Keratinocyte (primary cell): Measurements from ENCODE around the gene CELF2. TPM values are rescaled to one million over a fixed set of nuclear protein-coding genes. Genes with fewer than 3 reads are reported as not detected.

ENCODE experiments used
- DNase-seq: peaks from one replicate; pipeline ENCODE4 v3.0.0-alpha.2; 2011; ENCODE audit warnings: low read depth, missing footprints, low spot score
- FAIRE-seq: peaks from 2 replicates; lab custom pipeline; 2011; peaks lifted over from hg19 to GRCh38; lab: Jason Lieb, UNC
- H2AFZ ChIP-seq: 2 replicates; pipeline ENCODE4 v1.6.0; 2012; ENCODE audit warnings: low read length, control low read depth, inconsistent platforms; ENCODE audit not compliant: control insufficient read depth
- H3K27ac ChIP-seq: 2 replicates; pipeline ENCODE4 v1.5.1; 2011; ENCODE audit warnings: low read length; ENCODE audit not compliant: control insufficient read depth, insufficient read depth
- H3K27me3 ChIP-seq: 3 replicates; pipeline ENCODE4 v1.6.0; 2011; ENCODE audit warnings: low read length; ENCODE audit not compliant: control insufficient read depth, insufficient read depth; ENCODE audit errors: extremely low read depth
- H3K36me3 ChIP-seq, 2 experiments: 2 replicates in 1 of 2; 3 replicates in 1 of 2; pipeline ENCODE4 v1.5.1; 2011; ENCODE audit warnings: low read length in 2 of 2, mild to moderate bottlenecking in 1 of 2; ENCODE audit not compliant: control insufficient read depth in 2 of 2, insufficient read depth in 2 of 2; ENCODE audit errors: extremely low read depth in 1 of 2
- H3K4me1 ChIP-seq: 3 replicates; pipeline ENCODE4 v1.5.1; 2011; ENCODE audit warnings: low read length; ENCODE audit not compliant: control insufficient read depth, insufficient read depth; ENCODE audit errors: extremely low read depth
- H3K4me2 ChIP-seq: 3 replicates; pipeline ENCODE4 v1.6.0; 2011; ENCODE audit warnings: low read depth, low read length; ENCODE audit not compliant: control insufficient read depth, insufficient read depth; ENCODE audit errors: extremely low read depth
- H3K4me3 ChIP-seq, 3 experiments: fragments of 200-600 bp in 1 of 3; sonication (generic) in 1 of 3; 2 replicates in 2 of 3; 3 replicates in 1 of 3; pipeline ENCODE4 v1.5.1; 2011 to 2016; ENCODE audit warnings: low read length in 3 of 3, mild to moderate bottlenecking in 3 of 3, control low read depth in 2 of 3, inconsistent platforms in 1 of 3, low read depth in 1 of 3, mixed read lengths in 1 of 3, mixed run types in 1 of 3, moderate library complexity in 1 of 3; ENCODE audit not compliant: control insufficient read depth in 2 of 3, insufficient read depth in 2 of 3; ENCODE audit errors: extremely low read depth in 1 of 3
- H3K79me2 ChIP-seq: 2 replicates; pipeline ENCODE4 v1.6.0; 2012; ENCODE audit warnings: low read length; ENCODE audit not compliant: control insufficient read depth, insufficient read depth
- H3K9ac ChIP-seq: 3 replicates; pipeline ENCODE4 v1.6.0; 2011; ENCODE audit warnings: low read length; ENCODE audit not compliant: control insufficient read depth, insufficient read depth; ENCODE audit errors: extremely low read depth
- H3K9me1 ChIP-seq: 3 replicates; pipeline ENCODE4 v1.6.0; 2011; ENCODE audit warnings: low read length; ENCODE audit not compliant: control insufficient read depth, insufficient read depth; ENCODE audit errors: extremely low read depth
- H3K9me3 ChIP-seq: 2 replicates; pipeline ENCODE4 v1.5.1; 2012; ENCODE audit warnings: low read depth, low read length; ENCODE audit not compliant: control insufficient read depth
- H4K20me1 ChIP-seq: 3 replicates; pipeline ENCODE4 v1.6.0; 2011; ENCODE audit warnings: low read length; ENCODE audit not compliant: control insufficient read depth, insufficient read depth; ENCODE audit errors: extremely low read depth
- EZH2 ChIP-seq: IDR thresholded peaks from one replicate; pipeline ENCODE4 v1.6.1; 2012; ENCODE audit warnings: inconsistent platforms, mild to moderate bottlenecking, low read length, moderate library complexity
- dilution Hi-C: fragments of 300-500 bp; cut with MboI; formaldehyde crosslinking; loops from one replicate; pipeline ENCODE4 v1.7.0; 2020; ENCODE audit warnings: low sequenced_read_pairs; ENCODE audit not compliant: extremely low pct_ligation_motif_present
- polyA plus RNA-seq, 5 experiments: library from polyadenylated mRNA; depleted of rRNA in 3 of 5; stranded (reverse) in 3 of 5; stranded (forward) in 1 of 5; unstranded in 1 of 5; fragments of >200 nt; gene quantifications; 1 replicate in 1 of 5; 2 replicates in 3 of 5; 3 replicates in 1 of 5; pipeline versions ENCODE4 v1.2.1 to v1.2.3, GENCODE V29; 2011 to 2012; ENCODE audit warnings: missing spikeins in 2 of 5, low read depth in 1 of 5, low replicate concordance in 1 of 5
- TF ChIP-seq, protein P1 (sequence below), 3 experiments: IDR thresholded peaks in 1 of 3; conservative IDR thresholded peaks in 1 of 3; optimal IDR thresholded peaks in 1 of 3; 2 replicates in 2 of 3; 3 replicates in 1 of 3; pipeline versions ENCODE3 to v1.5.1; 2011; ENCODE audit warnings: low read length in 3 of 3, mild to moderate bottlenecking in 3 of 3, moderate library complexity in 2 of 3, control low read depth in 1 of 3, inconsistent platforms in 1 of 3; ENCODE audit not compliant: insufficient read depth in 2 of 3; ENCODE audit errors: extremely low read depth in 1 of 3

Gene CELF2
- polyA plus RNA-seq, 1 donor (not counting 4 experiments of a cell fraction or from before 2014, with no cell fraction given) = 9.8 TPM

GRCh38 chr10:11112718-11113117 lies 95.0 kb downstream of the CELF2 start:
- no peaks in the 10 kb centered on the region for H3K4me1 ChIP-seq
- no peaks in the 10 kb centered on the region for H3K36me3 ChIP-seq
- no peaks in the 10 kb centered on the region for H3K9me3 ChIP-seq
- H3K27me3 ChIP-seq = no peaks in the 10 kb centered on the region
- no peak overlapping the region for H3K4me2 ChIP-seq
- no peak overlapping the region for H2AFZ ChIP-seq
- DNase-seq = no peak
- no peak overlapping the region for H3K27ac ChIP-seq
- no peak overlapping the region for H3K4me3 ChIP-seq
- H4K20me1 ChIP-seq = no peaks in the 10 kb centered on the region
- no peak for FAIRE-seq
- no peaks in the 10 kb centered on the region for H3K9me1 ChIP-seq
- no peak overlapping the region for H3K9ac ChIP-seq
- no peaks in the 10 kb centered on the region for H3K79me2 ChIP-seq
- dilution Hi-C loops = no loop called here
- TF ChIP-seq, protein P1, sequence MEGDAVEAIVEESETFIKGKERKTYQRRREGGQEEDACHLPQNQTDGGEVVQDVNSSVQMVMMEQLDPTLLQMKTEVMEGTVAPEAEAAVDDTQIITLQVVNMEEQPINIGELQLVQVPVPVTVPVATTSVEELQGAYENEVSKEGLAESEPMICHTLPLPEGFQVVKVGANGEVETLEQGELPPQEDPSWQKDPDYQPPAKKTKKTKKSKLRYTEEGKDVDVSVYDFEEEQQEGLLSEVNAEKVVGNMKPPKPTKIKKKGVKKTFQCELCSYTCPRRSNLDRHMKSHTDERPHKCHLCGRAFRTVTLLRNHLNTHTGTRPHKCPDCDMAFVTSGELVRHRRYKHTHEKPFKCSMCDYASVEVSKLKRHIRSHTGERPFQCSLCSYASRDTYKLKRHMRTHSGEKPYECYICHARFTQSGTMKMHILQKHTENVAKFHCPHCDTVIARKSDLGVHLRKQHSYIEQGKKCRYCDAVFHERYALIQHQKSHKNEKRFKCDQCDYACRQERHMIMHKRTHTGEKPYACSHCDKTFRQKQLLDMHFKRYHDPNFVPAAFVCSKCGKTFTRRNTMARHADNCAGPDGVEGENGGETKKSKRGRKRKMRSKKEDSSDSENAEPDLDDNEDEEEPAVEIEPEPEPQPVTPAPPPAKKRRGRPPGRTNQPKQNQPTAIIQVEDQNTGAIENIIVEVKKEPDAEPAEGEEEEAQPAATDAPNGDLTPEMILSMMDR (optimal IDR thresholded peaks at IDR 0.05 in 1 of 3, IDR thresholded peaks at IDR 0.05 in 1 of 3, conservative IDR thresholded peaks at IDR 0.05 in 1 of 3; ENCODE audit: extremely low read depth in 1 of 3, insufficient read depth in 2 of 3, low read length in 3 of 3) = no peak
- TF ChIP-seq EZH2 = no peak

DNA sequence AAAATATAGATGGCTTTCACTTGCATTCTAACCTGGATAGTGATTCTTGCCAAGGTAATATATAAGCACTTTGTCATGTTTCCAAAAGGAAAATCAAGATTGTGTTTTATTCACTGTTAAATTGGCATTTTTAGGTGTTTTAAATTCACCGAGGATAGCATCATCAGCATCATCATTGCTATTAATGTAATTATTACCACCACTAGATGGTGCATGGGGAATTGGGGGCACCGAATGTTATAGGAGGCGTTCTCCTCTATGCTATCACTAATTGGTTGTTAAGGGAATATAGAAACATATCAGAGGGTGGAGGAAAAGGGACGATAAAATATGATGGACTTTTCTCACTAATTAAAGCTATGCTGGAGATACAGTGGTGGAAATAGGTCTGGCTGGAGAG lies 95.5 kb downstream of the CELF2 start:
- Histone ChIP-seq H3K9ac (no peak overlapping the region), H3K27ac (no peak overlapping the region), H2AFZ (no peak overlapping the region), H3K27me3 (no peaks in the 10 kb centered on the region), H3K9me3 (no peaks in the 10 kb centered on the region), H4K20me1 (no peaks in the 10 kb centered on the region), H3K79me2 (no peaks in the 10 kb centered on the region), H3K4me1 (no peaks in the 10 kb centered on the region), H3K9me1 (no peaks in the 10 kb centered on the region), H3K36me3 (no peaks in the 10 kb centered on the region), H3K4me2 (no peak overlapping the region), H3K4me3 (no peak overlapping the region)
- no peak for TF ChIP-seq EZH2
- TF ChIP-seq, protein P1 (optimal IDR thresholded peaks at IDR 0.05 in 1 of 3, IDR thresholded peaks at IDR 0.05 in 1 of 3, conservative IDR thresholded peaks at IDR 0.05 in 1 of 3; ENCODE audit: extremely low read depth in 1 of 3, insufficient read depth in 2 of 3, low read length in 3 of 3) = no peak
- no peak for DNase-seq
- FAIRE-seq = no peak
- dilution Hi-C loops = no loop called here
